RWPE1 (cell line): ENCODE results near the gene PSMA8.

Source experiments
- CTCF ChIA-PET: fragments of 350-600 bp; sonication (Branson Sonifier 250); formaldehyde crosslinking; extraction: SDS; loops from one replicate; lab custom pipeline; 2021; lab: Yijun Ruan, JAX
- POLR2A ChIA-PET: fragments of 400-600 bp; formaldehyde crosslinking; extraction: SDS; loops from one replicate; lab custom pipeline; 2020; ENCODE audit warnings: antibody characterized with exemption; ENCODE audit not compliant: low non-redundant PET; lab: Yijun Ruan, JAX
- DNase-seq: peaks from one replicate; pipeline ENCODE4 v3.0.0; 2012; ENCODE audit warnings: low spot score
- H3K27ac ChIP-seq: fragments of 450-650 bp; 2 replicates; pipeline ENCODE4 v1.5.1; 2017
- CTCF ChIP-seq: fragments of 450-650 bp; conservative IDR thresholded peaks from 2 replicates; pipeline ENCODE4 v1.5.1; 2017; ENCODE audit warnings: low read depth, mild to moderate bottlenecking

The PSMA8 gene

GRCh38 chr18:26207937-26208336 is 74.3 kb downstream of the PSMA8 start:
- TF ChIP-seq CTCF, result no peak
- DNase-seq, result no peak
- H3K27ac ChIP-seq, result no peak overlapping the region
- CTCF ChIA-PET, result no interaction called here
- POLR2A ChIA-PET, result no interaction called here

- no peak for DNase-seq
- TF ChIP-seq CTCF, result no peak
- POLR2A ChIA-PET, result no interaction called here
- CTCF ChIA-PET, result no interaction called here
- H3K27ac ChIP-seq, result no peak overlapping the region
These were observed 75.3 kb downstream of the PSMA8 start for GRCh38 chr18:26208977-26209376.

- CTCF ChIA-PET, result no interaction called here
- H3K27ac ChIP-seq, result no peak overlapping the region
- no peak for TF ChIP-seq CTCF
- DNase-seq, result no peak
- POLR2A ChIA-PET, result no interaction called here
These were observed 76.5 kb downstream of the PSMA8 start for GRCh38 chr18:26210147-26210546.

- H3K27ac ChIP-seq, result no peak overlapping the region
These were observed 81.7 kb downstream of the PSMA8 start for GRCh38 chr18:26215247-26215970.

GRCh38 chr18:26225022-26225693 is 91.5 kb downstream of the PSMA8 start:
- ChIA-PET CTCF (no interaction called here), POLR2A (no interaction called here)
- no peak for DNase-seq
- no peak for TF ChIP-seq CTCF
- no peak overlapping the region for H3K27ac ChIP-seq

More at GRCh38 chr18:26215247-26215970, 81.7 kb downstream of the PSMA8 start:
- DNase-seq, result no peak
- POLR2A ChIA-PET, result no interaction called here
- CTCF ChIA-PET, result no interaction called here
- TF ChIP-seq CTCF, result no peak

GRCh38 chr18:26225915-26226228 is 92.2 kb downstream of the PSMA8 start:
- POLR2A ChIA-PET, result no interaction called here
- no peak for DNase-seq
- CTCF ChIA-PET, result no interaction called here
- TF ChIP-seq CTCF, result no peak
- H3K27ac ChIP-seq, result peak overlapping the region; percentile 72
